Measurements from ENCODE around the gene UBE3C. TPM values are rescaled to one million over a fixed set of nuclear protein-coding genes. Genes with fewer than 3 reads are reported as not detected.

The UBE3C gene
- total RNA-seq, 4 donors from 2014 or later = 60.7 to 68.7 (median 64.7) TPM

DNA sequence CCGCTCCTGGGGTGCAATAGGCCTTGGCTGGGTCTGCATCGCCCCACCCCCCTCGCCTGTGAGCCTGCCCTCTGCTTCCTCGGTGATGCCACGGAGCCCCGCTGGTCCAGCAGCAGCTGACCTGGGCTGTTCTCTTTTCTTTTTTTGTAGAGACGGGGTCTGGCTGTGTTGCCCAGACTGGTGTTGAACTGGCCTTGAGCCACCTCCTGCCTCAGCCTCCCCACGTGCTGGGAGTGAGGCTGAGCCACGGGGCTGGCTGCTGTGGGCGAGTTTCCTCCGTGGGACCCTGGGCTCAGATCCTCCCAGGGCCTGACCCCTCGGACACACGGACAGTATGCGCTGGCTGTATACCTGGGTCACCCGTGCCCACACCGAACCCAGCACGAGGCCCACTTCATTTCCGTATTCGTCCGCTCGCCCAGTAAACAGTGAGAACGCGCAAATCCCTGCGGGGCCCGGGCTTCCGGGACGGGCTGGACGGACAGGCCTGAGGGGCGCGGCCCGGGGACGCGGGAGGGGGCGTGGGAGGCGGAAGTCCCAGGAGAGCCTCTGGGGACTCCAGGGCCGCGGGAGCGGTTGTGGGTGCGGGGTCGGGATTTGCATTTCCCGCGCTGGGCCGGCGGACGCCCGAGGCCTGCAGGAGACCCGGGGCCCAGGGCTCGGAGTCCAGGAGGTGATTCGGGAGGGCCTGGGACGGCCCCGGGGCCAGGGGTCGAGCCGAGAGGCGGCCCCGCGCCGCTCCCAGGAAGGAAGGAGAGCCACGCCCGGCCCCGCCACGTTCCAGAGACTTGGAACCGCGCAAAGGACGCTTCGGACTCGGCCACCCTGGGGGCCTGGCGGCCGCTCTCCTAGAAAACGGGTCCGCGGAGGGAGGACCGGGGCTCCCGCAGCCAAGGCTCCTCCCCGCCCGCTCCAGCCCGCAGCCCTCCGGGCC is 140.3 kb downstream of the UBE3C start:
- peaks cover 0 to 24% (median 13%) of the 10 kb centered on the region in 4 donors for H3K4me1 ChIP-seq
- peak overlapping the region in 2 of 4 donors; percentile 64 to 67 for H3K27ac ChIP-seq
- no peak for DNase-seq (ENCODE audit: low spot score in 2 of 2)
- peaks cover 0 to 41% of the 10 kb centered on the region in 2 donors for H3K27me3 ChIP-seq
- H3K4me3 ChIP-seq = peak overlapping the region; percentile 32 to 57 (median 44)
- no peaks in the 10 kb centered on the region for H3K36me3 ChIP-seq
- peaks cover 0 to 4% (median 0%) of the 10 kb centered on the region in 4 donors for H3K9me3 ChIP-seq
- TF ChIP-seq EP300 (IDR thresholded peaks at IDR 0.05) (peak in 1 of 2 donors; percentile 14), CTCF (IDR thresholded peaks at IDR 0.05) (no peak)
- WGBS, 2 donors = 29 to 31% methylated on average over 41 to 57 of the region's 77 CpGs

GRCh38 chr7:157279741-157280215 is 141.1 kb downstream of the UBE3C start:
- H3K9me3 ChIP-seq = peaks cover 0 to 11% (median 0%) of the 10 kb centered on the region in 4 donors
- no peaks in the 10 kb centered on the region for H3K36me3 ChIP-seq
- H3K4me1 ChIP-seq = peaks cover 0 to 24% (median 13%) of the 10 kb centered on the region in 4 donors
- H3K27ac ChIP-seq = peak overlapping the region in 2 of 4 donors; percentile 64 to 67
- H3K4me3 ChIP-seq = peak overlapping the region; percentile 32 to 57 (median 44)
- peaks cover 0 to 41% of the 10 kb centered on the region in 2 donors for H3K27me3 ChIP-seq
- WGBS, 2 donors = 34 to 60% methylated on average over 3 to 20 of the region's 39 CpGs
- DNase-seq (ENCODE audit: low spot score in 2 of 2) = no peak
- TF ChIP-seq POLR2A (IDR thresholded peaks at IDR 0.05) = no peak
- no peak for TF ChIP-seq CTCF (IDR thresholded peaks at IDR 0.05)
- TF ChIP-seq EP300 (IDR thresholded peaks at IDR 0.05) = no peak

- DNase-seq (ENCODE audit: low spot score in 2 of 2) = no peak
- H3K36me3 ChIP-seq = no peaks in the 10 kb centered on the region
- no peak for TF ChIP-seq CTCF (IDR thresholded peaks at IDR 0.05)
- TF ChIP-seq POLR2A (IDR thresholded peaks at IDR 0.05) = no peak
- TF ChIP-seq EP300 (IDR thresholded peaks at IDR 0.05) = no peak
- 93 to 95% methylated on average over 5 to 21 of the region's 24 CpGs for WGBS, 2 donors
- no peak overlapping the region for H3K27ac ChIP-seq
- peaks cover 0 to 16% (median 0%) of the 10 kb centered on the region in 4 donors for H3K9me3 ChIP-seq
- H3K27me3 ChIP-seq = peaks cover 0 to 41% of the 10 kb centered on the region in 2 donors
- H3K4me1 ChIP-seq = peaks cover 0 to 24% (median 13%) of the 10 kb centered on the region in 4 donors
- peak overlapping the region in 2 of 4 donors; percentile 32 to 57 for H3K4me3 ChIP-seq
Observed at GRCh38 chr7:157280216-157280841, 141.6 kb downstream of the UBE3C start.

DNA sequence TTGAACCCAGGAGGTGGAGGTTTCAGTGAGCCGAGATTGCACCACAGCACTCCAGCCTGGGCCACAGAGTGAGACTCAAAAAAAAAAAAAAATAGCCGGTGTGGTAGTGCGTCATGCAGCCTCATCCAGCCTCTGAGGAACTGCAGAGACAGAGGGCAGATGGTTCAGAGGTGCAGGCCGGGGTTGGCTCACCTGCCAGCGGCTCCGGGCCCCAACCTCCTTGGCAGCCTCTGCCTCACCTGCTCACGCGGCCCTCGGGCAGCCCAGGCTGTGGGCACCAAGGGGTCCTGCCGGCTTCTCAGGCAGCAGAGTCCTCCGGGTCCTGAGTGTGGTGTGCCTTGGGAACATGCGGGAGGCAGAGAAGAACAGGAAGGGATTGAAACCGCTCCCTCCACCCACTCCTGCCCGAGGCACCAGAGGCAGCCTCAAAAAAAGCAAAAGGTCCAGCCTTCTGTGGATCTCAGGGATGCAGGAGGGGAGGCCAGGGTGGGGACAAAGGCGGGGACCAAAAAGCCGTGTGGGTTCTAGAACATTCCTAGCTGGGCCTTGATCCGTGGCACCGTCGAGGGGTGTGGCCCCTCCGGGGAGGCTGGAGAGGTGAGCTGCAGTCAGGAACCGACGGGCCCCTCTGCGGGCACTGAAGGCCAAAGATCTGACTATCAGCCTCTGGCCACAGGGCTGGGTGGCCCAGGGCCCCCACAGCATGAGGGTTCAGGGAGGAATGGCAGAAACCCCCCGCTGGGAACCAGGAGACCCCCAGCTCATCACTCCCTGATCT is 142.7 kb downstream of the UBE3C start:
- H3K4me3 ChIP-seq = no peak overlapping the region
- no peaks in the 10 kb centered on the region for H3K36me3 ChIP-seq
- H3K27me3 ChIP-seq = peaks cover 0 to 41% of the 10 kb centered on the region in 2 donors
- WGBS, 2 donors = 88 to 89% methylated on average over 22 to 24 of the region's 24 CpGs
- H3K9me3 ChIP-seq = peaks cover 0 to 16% (median 0%) of the 10 kb centered on the region in 4 donors
- no peak for DNase-seq (ENCODE audit: low spot score in 2 of 2)
- peaks cover 0 to 24% (median 13%) of the 10 kb centered on the region in 4 donors for H3K4me1 ChIP-seq
- H3K27ac ChIP-seq = no peak overlapping the region
- TF ChIP-seq EP300 (IDR thresholded peaks at IDR 0.05) = no peak
- no peak for TF ChIP-seq POLR2A (IDR thresholded peaks at IDR 0.05)
- no peak for TF ChIP-seq CTCF (IDR thresholded peaks at IDR 0.05)
